ENCODE results near the gene QSOX1. TPM values are rescaled to one million over a fixed set of nuclear protein-coding genes. Genes with fewer than 3 reads are reported as not detected.

QSOX1 gene
- total RNA-seq, 1 donor from 2014 or later = 202 TPM

GRCh38 chr1:180233191-180234011, 78.7 kb downstream of the QSOX1 start:
- TF ChIP-seq, protein P1, sequence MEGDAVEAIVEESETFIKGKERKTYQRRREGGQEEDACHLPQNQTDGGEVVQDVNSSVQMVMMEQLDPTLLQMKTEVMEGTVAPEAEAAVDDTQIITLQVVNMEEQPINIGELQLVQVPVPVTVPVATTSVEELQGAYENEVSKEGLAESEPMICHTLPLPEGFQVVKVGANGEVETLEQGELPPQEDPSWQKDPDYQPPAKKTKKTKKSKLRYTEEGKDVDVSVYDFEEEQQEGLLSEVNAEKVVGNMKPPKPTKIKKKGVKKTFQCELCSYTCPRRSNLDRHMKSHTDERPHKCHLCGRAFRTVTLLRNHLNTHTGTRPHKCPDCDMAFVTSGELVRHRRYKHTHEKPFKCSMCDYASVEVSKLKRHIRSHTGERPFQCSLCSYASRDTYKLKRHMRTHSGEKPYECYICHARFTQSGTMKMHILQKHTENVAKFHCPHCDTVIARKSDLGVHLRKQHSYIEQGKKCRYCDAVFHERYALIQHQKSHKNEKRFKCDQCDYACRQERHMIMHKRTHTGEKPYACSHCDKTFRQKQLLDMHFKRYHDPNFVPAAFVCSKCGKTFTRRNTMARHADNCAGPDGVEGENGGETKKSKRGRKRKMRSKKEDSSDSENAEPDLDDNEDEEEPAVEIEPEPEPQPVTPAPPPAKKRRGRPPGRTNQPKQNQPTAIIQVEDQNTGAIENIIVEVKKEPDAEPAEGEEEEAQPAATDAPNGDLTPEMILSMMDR (IDR thresholded peaks at IDR 0.05; ENCODE audit: insufficient read depth, low read length, poor library complexity, severe bottlenecking) = no peak
- Histone ChIP-seq H3K27me3 (ENCODE audit: control insufficient read depth, insufficient read depth, low read length) (peaks cover 91% of the 10 kb centered on the region), H3K4me3 (ENCODE audit: low read depth, low read length) (no peak overlapping the region), H3K36me3 (ENCODE audit: control insufficient read depth, insufficient read depth, low read length) (no peaks in the 10 kb centered on the region)
- DNase-seq (ENCODE audit: low read depth) = no peak

GRCh38 chr1:180234369-180235076, 79.9 kb downstream of the QSOX1 start:
- Histone ChIP-seq H3K27me3 (ENCODE audit: control insufficient read depth, insufficient read depth, low read length) (peaks cover 87% of the 10 kb centered on the region), H3K4me3 (ENCODE audit: low read depth, low read length) (no peak overlapping the region), H3K36me3 (ENCODE audit: control insufficient read depth, insufficient read depth, low read length) (no peaks in the 10 kb centered on the region)
- TF ChIP-seq, protein P1 (IDR thresholded peaks at IDR 0.05; ENCODE audit: insufficient read depth, low read length, poor library complexity, severe bottlenecking) = no peak
- no peak for DNase-seq (ENCODE audit: low read depth)

DNA sequence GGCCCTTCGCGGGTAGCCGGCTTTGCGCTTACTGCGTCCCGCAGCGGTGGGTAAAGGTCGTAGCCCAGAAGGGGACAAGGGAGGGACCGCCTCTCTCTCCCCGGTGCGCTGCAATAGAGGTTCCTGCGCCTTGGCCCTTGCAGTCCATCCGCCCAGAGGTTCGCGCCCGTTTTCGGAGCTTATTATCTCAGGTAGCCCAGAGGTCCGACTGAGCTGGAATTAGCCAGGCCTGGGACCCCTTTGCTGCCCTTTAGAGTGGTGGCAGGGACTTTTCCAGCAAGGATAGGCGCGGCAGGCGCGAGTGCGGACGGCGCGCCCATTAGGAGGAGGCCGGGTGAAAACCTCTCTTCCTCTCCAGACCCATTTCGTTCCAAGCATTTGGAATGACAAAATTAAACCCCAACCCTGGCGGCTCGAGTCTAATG, 80.4 kb downstream of the QSOX1 start:
- H3K36me3 ChIP-seq (ENCODE audit: control insufficient read depth, insufficient read depth, low read length) = no peaks in the 10 kb centered on the region
- no peak overlapping the region for H3K4me3 ChIP-seq (ENCODE audit: low read depth, low read length)
- TF ChIP-seq, protein P1 (IDR thresholded peaks at IDR 0.05; ENCODE audit: insufficient read depth, low read length, poor library complexity, severe bottlenecking) = no peak
- DNase-seq (ENCODE audit: low read depth) = no peak
- H3K27me3 ChIP-seq (ENCODE audit: control insufficient read depth, insufficient read depth, low read length) = peaks cover 89% of the 10 kb centered on the region

DNA sequence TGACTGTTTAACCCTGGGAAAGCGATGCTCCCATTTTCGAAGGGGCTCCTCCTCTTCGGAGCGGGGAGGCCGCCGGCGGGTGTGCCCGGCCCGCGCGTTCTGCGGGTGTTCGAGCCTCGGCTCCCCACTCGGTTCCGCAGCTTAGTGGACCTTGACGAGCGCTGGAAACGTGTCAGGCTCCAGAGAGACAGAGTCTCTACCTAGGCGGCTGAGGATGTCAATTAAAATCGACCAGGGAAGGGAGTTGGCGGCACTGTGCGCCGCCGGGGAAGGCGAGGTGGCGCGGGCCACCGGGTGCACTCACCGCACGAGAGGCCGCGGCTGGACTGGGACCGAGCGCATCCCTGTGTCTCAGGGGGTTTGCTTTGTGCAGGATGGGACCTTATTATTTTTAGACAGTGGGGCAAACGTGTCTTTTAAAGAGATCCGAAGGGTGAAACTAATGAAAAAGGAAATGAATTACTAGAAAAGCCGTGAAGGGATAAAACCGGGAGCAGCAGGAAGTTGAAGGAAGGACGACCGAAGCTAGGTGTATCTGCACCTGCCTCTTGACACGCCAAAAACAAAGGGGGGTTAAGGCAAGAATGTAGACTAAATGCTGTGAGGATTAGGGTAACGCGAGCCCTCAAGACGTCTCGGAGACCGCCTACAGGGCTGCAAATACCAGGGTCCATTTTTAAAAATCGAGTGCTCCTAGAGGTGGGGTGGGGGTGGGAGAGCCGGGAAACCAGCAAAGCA, 81.0 kb downstream of the QSOX1 start:
- no peaks in the 10 kb centered on the region for H3K36me3 ChIP-seq (ENCODE audit: control insufficient read depth, insufficient read depth, low read length)
- peaks cover 86% of the 10 kb centered on the region for H3K27me3 ChIP-seq (ENCODE audit: control insufficient read depth, insufficient read depth, low read length)
- DNase-seq (ENCODE audit: low read depth) = no peak
- H3K4me3 ChIP-seq (ENCODE audit: low read depth, low read length) = no peak overlapping the region
- TF ChIP-seq, protein P1 (IDR thresholded peaks at IDR 0.05; ENCODE audit: insufficient read depth, low read length, poor library complexity, severe bottlenecking) = no peak

GRCh38 chr1:180236698-180237509, 82.2 kb downstream of the QSOX1 start:
- DNase-seq (ENCODE audit: low read depth) = no peak
- peaks cover 84% of the 10 kb centered on the region for H3K27me3 ChIP-seq (ENCODE audit: control insufficient read depth, insufficient read depth, low read length)
- no peak overlapping the region for H3K4me3 ChIP-seq (ENCODE audit: low read depth, low read length)
- TF ChIP-seq, protein P1 (IDR thresholded peaks at IDR 0.05; ENCODE audit: insufficient read depth, low read length, poor library complexity, severe bottlenecking) = no peak
- H3K36me3 ChIP-seq (ENCODE audit: control insufficient read depth, insufficient read depth, low read length) = no peaks in the 10 kb centered on the region

All from kidney epithelial cell (primary cell).